Activated CD8-positive, alpha-beta memory T cell treated with anti-CD3 and anti-CD28 coated beads for 4 hours (primary cell): ENCODE data around the gene KCNJ5.

Source experiments
- DNase-seq, 2 donors: peaks; one replicate each; pipeline ENCODE4 v3.0.0-alpha.2; 2020; ENCODE audit warnings: low read depth in 2 of 2

KCNJ5 gene

GRCh38 chr11:128890543-128891368 is at the start of gene KCNJ5:
Gene KCNJ5 (plus strand): TSS chr11:128891356. CDS start chr11:128911274, 19,918 bp downstream.
- no peak for DNase-seq

- no peak for DNase-seq
Observed at GRCh38 chr11:128841461-128842072, 49.6 kb upstream of the KCNJ5 start.

GRCh38 chr11:128843198-128843785 is 47.9 kb upstream of the KCNJ5 start:
- no peak for DNase-seq

- no peak for DNase-seq
Observed at GRCh38 chr11:128845334-128845780, 45.8 kb upstream of the KCNJ5 start.

GRCh38 chr11:128846985-128847384 is 44.2 kb upstream of the KCNJ5 start:
- DNase-seq, result no peak

- peak; percentile 16 to 31 for DNase-seq
Observed at GRCh38 chr11:128848815-128849455, 42.2 kb upstream of the KCNJ5 start.

GRCh38 chr11:128852327-128853023 is 38.7 kb upstream of the KCNJ5 start:
- DNase-seq, result no peak

- no peak for DNase-seq
Observed at GRCh38 chr11:128853559-128853958, 37.6 kb upstream of the KCNJ5 start.

GRCh38 chr11:128854841-128855240 is 36.3 kb upstream of the KCNJ5 start:
- no peak for DNase-seq

GRCh38 chr11:128856241-128856640 is 34.9 kb upstream of the KCNJ5 start:
- DNase-seq, result no peak

- no peak for DNase-seq
Observed at GRCh38 chr11:128857341-128857740, 33.8 kb upstream of the KCNJ5 start.

GRCh38 chr11:128859563-128860441 is 31.4 kb upstream of the KCNJ5 start:
- DNase-seq, result peak; percentile 34 to 39

- no peak for DNase-seq
Observed at GRCh38 chr11:128860571-128861361, 30.4 kb upstream of the KCNJ5 start.

- no peak for DNase-seq
Observed at GRCh38 chr11:128862406-128862805, 28.8 kb upstream of the KCNJ5 start.

- no peak for DNase-seq
Observed at GRCh38 chr11:128862908-128863660, 28.1 kb upstream of the KCNJ5 start.

GRCh38 chr11:128865490-128865889 is 25.7 kb upstream of the KCNJ5 start:
- no peak for DNase-seq

- no peak for DNase-seq
Observed at GRCh38 chr11:128867277-128867676, 23.9 kb upstream of the KCNJ5 start, which contains the start of gene KCNJ1. Gene KCNJ1 (minus strand): TSS chr11:128867296. CDS start chr11:128840243, 27,053 bp downstream.

GRCh38 chr11:128868841-128869671 is 22.1 kb upstream of the KCNJ5 start:
- DNase-seq, result no peak
